DND-41 (cell line): Measurements from ENCODE around the gene NUAK1.

Experiments
- EZH2 ChIP-seq: IDR thresholded peaks from 3 replicates; pipeline ENCODE4 v1.6.1; 2012; ENCODE audit warnings: borderline replicate concordance, low read depth, mild to moderate bottlenecking, moderate library complexity, low read length, inconsistent platforms; ENCODE audit not compliant: severe bottlenecking
- TF ChIP-seq, protein P1 (sequence below): IDR thresholded peaks from 2 replicates; pipeline ENCODE4 v1.5.1; 2012; ENCODE audit warnings: borderline replicate concordance, low read length, moderate library complexity, mild to moderate bottlenecking; ENCODE audit not compliant: poor library complexity, severe bottlenecking; ENCODE audit errors: extremely low read depth

DNA sequence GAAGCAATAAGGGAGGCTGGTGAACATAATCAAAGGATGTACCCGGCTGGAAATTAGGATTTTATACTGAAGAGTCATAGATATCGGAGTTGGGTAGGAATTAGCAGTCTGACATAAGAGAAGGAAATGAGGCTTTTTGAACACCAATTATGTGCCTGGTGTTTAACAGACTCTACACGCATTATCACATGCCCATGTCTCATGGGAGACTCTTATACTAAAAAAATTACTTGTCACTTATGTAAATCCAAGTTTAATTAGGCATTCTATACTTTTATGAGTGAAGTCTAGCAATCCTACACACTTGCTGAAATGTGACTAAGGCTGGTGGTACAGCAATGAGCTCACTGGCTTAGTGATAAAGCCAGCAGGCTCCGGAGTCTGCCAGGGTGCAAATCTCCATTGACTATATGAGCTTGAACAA, 93.5 kb downstream of the NUAK1 start:
- TF ChIP-seq, protein P1, sequence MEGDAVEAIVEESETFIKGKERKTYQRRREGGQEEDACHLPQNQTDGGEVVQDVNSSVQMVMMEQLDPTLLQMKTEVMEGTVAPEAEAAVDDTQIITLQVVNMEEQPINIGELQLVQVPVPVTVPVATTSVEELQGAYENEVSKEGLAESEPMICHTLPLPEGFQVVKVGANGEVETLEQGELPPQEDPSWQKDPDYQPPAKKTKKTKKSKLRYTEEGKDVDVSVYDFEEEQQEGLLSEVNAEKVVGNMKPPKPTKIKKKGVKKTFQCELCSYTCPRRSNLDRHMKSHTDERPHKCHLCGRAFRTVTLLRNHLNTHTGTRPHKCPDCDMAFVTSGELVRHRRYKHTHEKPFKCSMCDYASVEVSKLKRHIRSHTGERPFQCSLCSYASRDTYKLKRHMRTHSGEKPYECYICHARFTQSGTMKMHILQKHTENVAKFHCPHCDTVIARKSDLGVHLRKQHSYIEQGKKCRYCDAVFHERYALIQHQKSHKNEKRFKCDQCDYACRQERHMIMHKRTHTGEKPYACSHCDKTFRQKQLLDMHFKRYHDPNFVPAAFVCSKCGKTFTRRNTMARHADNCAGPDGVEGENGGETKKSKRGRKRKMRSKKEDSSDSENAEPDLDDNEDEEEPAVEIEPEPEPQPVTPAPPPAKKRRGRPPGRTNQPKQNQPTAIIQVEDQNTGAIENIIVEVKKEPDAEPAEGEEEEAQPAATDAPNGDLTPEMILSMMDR, result no peak
- TF ChIP-seq EZH2, result no peak
